Activated T-cell treated with anti-CD3 and anti-CD28 coated beads, Interleukin-2, amount 50 U/mL, for 72 hours (primary cell): ENCODE measurements around the gene ITGA11. TPM values are rescaled to one million over a fixed set of nuclear protein-coding genes. Genes with fewer than 3 reads are reported as not detected.

ENCODE experiments used
- ATAC-seq, 2 donors: fragments of 150-1000 bp; cut with Tn5 transposase; replicated peaks in 1 of 2; 2 replicates each; pipeline ENCODE4 v1.10.0; 2021; ENCODE audit warnings: moderate library complexity in 2 of 2, mild to moderate bottlenecking in 1 of 2
- DNase-seq, 2 donors: peaks; one replicate each; pipeline ENCODE4 v3.0.0; 2021 to 2022; ENCODE audit warnings: mixed read lengths in 1 of 2
- H3K27ac Mint-ChIP-seq: one replicate; pipeline ENCODE4 v1.8.0; 2022; ENCODE audit warnings: mild to moderate bottlenecking, moderate library complexity, mixed read lengths
- H3K27me3 Mint-ChIP-seq: one replicate; pipeline ENCODE4 v1.8.0; 2022; ENCODE audit warnings: low read depth, mixed read lengths
- H3K36me3 Mint-ChIP-seq, 2 donors: one replicate each; pipeline ENCODE4 v1.8.0; 2022; ENCODE audit warnings: mixed read lengths in 2 of 2, mild to moderate bottlenecking in 1 of 2; ENCODE audit not compliant: insufficient read depth in 2 of 2
- H3K4me1 Mint-ChIP-seq: one replicate; pipeline ENCODE4 v1.8.0; 2022; ENCODE audit warnings: low read depth, mixed read lengths
- H3K4me3 Mint-ChIP-seq, 2 donors: one replicate each; pipeline ENCODE4 v1.8.0; 2022; ENCODE audit warnings: mild to moderate bottlenecking in 2 of 2, mixed read lengths in 2 of 2, moderate library complexity in 2 of 2
- H3K9me3 Mint-ChIP-seq, 2 donors: one replicate each; pipeline ENCODE4 v1.8.0; 2022; ENCODE audit warnings: mixed read lengths in 2 of 2
- total RNA-seq, 2 donors: library from RNA; stranded (reverse); gene quantifications; one replicate each; pipeline ENCODE4 v1.2.3, GENCODE V29; 2022

The ITGA11 gene
- total RNA-seq, 2 donors from 2014 or later = 0.58 to 1.6 TPM

GRCh38 chr15:68299436-68299835 is 132.5 kb downstream of the ITGA11 start:
- ATAC-seq (no peak), DNase-seq (no peak)
- Mint-ChIP-seq H3K9me3 (no peaks in the 10 kb centered on the region), H3K4me1 (peaks cover 24% of the 10 kb centered on the region), H3K27me3 (no peaks in the 10 kb centered on the region), H3K27ac (peak overlapping the region; percentile 88), H3K36me3 (no peaks in the 10 kb centered on the region), H3K4me3 (no peak overlapping the region)

- Mint-ChIP-seq H3K36me3 (no peaks in the 10 kb centered on the region), H3K9me3 (no peaks in the 10 kb centered on the region), H3K4me3 (peak overlapping the region; percentile 55 to 90), H3K27ac (peak overlapping the region; percentile 88), H3K4me1 (peaks cover 24% of the 10 kb centered on the region), H3K27me3 (no peaks in the 10 kb centered on the region)
- peak in 1 of 2 donors; percentile 12 for DNase-seq
- ATAC-seq = peak; percentile 48 to 79
Measured at GRCh38 chr15:68298882-68299381, 133.0 kb downstream of the ITGA11 start.

- peak overlapping the region; percentile 55 to 90 for H3K4me3 Mint-ChIP-seq
- ATAC-seq (no peak), DNase-seq (no peak)
- H3K36me3 Mint-ChIP-seq = no peaks in the 10 kb centered on the region
- peaks cover 27% of the 10 kb centered on the region for H3K4me1 Mint-ChIP-seq
- no peaks in the 10 kb centered on the region for H3K27me3 Mint-ChIP-seq
- no peaks in the 10 kb centered on the region for H3K9me3 Mint-ChIP-seq
- peak overlapping the region; percentile 88 for H3K27ac Mint-ChIP-seq
Measured at GRCh38 chr15:68298336-68298735, 133.6 kb downstream of the ITGA11 start.

- peaks cover 31% of the 10 kb centered on the region for H3K4me1 Mint-ChIP-seq
Measured at GRCh38 chr15:68295014-68295805, 136.8 kb downstream of the ITGA11 start.

GRCh38 chr15:68292967-68293366 is 139.0 kb downstream of the ITGA11 start:
- H3K27me3 Mint-ChIP-seq = no peaks in the 10 kb centered on the region
- ATAC-seq = peak; percentile 35 to 40
- H3K9me3 Mint-ChIP-seq = no peaks in the 10 kb centered on the region
- peaks cover 5 to 11% of the 10 kb centered on the region in 2 donors for H3K36me3 Mint-ChIP-seq
- no peak overlapping the region for H3K27ac Mint-ChIP-seq
- DNase-seq = no peak
- H3K4me1 Mint-ChIP-seq = peaks cover 31% of the 10 kb centered on the region
- no peak overlapping the region for H3K4me3 Mint-ChIP-seq

More at GRCh38 chr15:68295014-68295805, 136.8 kb downstream of the ITGA11 start:
- Mint-ChIP-seq H3K27me3 (no peaks in the 10 kb centered on the region), H3K4me3 (no peak overlapping the region), H3K9me3 (no peaks in the 10 kb centered on the region), H3K36me3 (peaks cover 4 to 11% of the 10 kb centered on the region in 2 donors), H3K27ac (peak overlapping the region; percentile 50)
- DNase-seq (no peak), ATAC-seq (no peak)

GRCh38 chr15:68292157-68292781 is 139.7 kb downstream of the ITGA11 start:
- Mint-ChIP-seq H3K27me3 (no peaks in the 10 kb centered on the region), H3K36me3 (peaks cover 5 to 11% of the 10 kb centered on the region in 2 donors), H3K9me3 (no peaks in the 10 kb centered on the region), H3K4me3 (no peak overlapping the region), H3K4me1 (peaks cover 35% of the 10 kb centered on the region), H3K27ac (peak overlapping the region; percentile 85)
- DNase-seq = no peak
- ATAC-seq = no peak

- no peak for DNase-seq
- H3K4me1 Mint-ChIP-seq = peaks cover 46% of the 10 kb centered on the region
- H3K27ac Mint-ChIP-seq = no peak overlapping the region
- no peak overlapping the region for H3K4me3 Mint-ChIP-seq
- no peak for ATAC-seq
- H3K9me3 Mint-ChIP-seq = no peaks in the 10 kb centered on the region
- H3K27me3 Mint-ChIP-seq = no peaks in the 10 kb centered on the region
- peaks cover 7 to 14% of the 10 kb centered on the region in 2 donors for H3K36me3 Mint-ChIP-seq
Measured at GRCh38 chr15:68290715-68291114, 141.2 kb downstream of the ITGA11 start.

GRCh38 chr15:68289621-68290352 is 142.2 kb downstream of the ITGA11 start:
- peaks cover 9 to 21% of the 10 kb centered on the region in 2 donors for H3K36me3 Mint-ChIP-seq
- H3K27me3 Mint-ChIP-seq = no peaks in the 10 kb centered on the region
- H3K4me1 Mint-ChIP-seq = peaks cover 55% of the 10 kb centered on the region
- no peak overlapping the region for H3K27ac Mint-ChIP-seq
- DNase-seq = no peak
- ATAC-seq = no peak
- no peak overlapping the region for H3K4me3 Mint-ChIP-seq
- no peaks in the 10 kb centered on the region for H3K9me3 Mint-ChIP-seq

- ATAC-seq (no peak), DNase-seq (no peak)
- H3K4me3 Mint-ChIP-seq = no peak overlapping the region
- H3K4me1 Mint-ChIP-seq = peaks cover 61% of the 10 kb centered on the region
- peak overlapping the region; percentile 31 for H3K27ac Mint-ChIP-seq
- no peaks in the 10 kb centered on the region for H3K27me3 Mint-ChIP-seq
- H3K36me3 Mint-ChIP-seq = peaks cover 10 to 26% of the 10 kb centered on the region in 2 donors
- no peaks in the 10 kb centered on the region for H3K9me3 Mint-ChIP-seq
Measured at GRCh38 chr15:68289057-68289456, 142.9 kb downstream of the ITGA11 start.

- Mint-ChIP-seq H3K36me3 (peaks cover 8 to 30% of the 10 kb centered on the region in 2 donors), H3K4me3 (no peak overlapping the region), H3K27ac (peak overlapping the region; percentile 27), H3K9me3 (no peaks in the 10 kb centered on the region), H3K27me3 (no peaks in the 10 kb centered on the region), H3K4me1 (peaks cover 60% of the 10 kb centered on the region)
- no peak for DNase-seq
- no peak for ATAC-seq
Measured at GRCh38 chr15:68286256-68286655, 145.7 kb downstream of the ITGA11 start.

GRCh38 chr15:68285259-68285980 is 146.5 kb downstream of the ITGA11 start:
- no peak overlapping the region for H3K4me3 Mint-ChIP-seq
- peak overlapping the region; percentile 38 for H3K27ac Mint-ChIP-seq
- H3K4me1 Mint-ChIP-seq = peaks cover 69% of the 10 kb centered on the region
- no peaks in the 10 kb centered on the region for H3K9me3 Mint-ChIP-seq
- no peaks in the 10 kb centered on the region for H3K27me3 Mint-ChIP-seq
- peaks cover 8 to 25% of the 10 kb centered on the region in 2 donors for H3K36me3 Mint-ChIP-seq
- ATAC-seq (no peak), DNase-seq (no peak)

GRCh38 chr15:68284616-68285258 is 147.2 kb downstream of the ITGA11 start:
- no peak for ATAC-seq
- Mint-ChIP-seq H3K36me3 (peaks cover 5 to 28% of the 10 kb centered on the region in 2 donors), H3K4me1 (peaks cover 75% of the 10 kb centered on the region), H3K9me3 (no peaks in the 10 kb centered on the region), H3K27ac (peak overlapping the region; percentile 38), H3K4me3 (peak overlapping the region in 1 of 2 donors; percentile 22), H3K27me3 (no peaks in the 10 kb centered on the region)
- DNase-seq = no peak
